DOHH2 (cell line): Measurements from ENCODE around the gene LKAAEAR1.

Experiments
- CTCF ChIP-seq: fragments of 200-600 bp; sonication (generic); IDR thresholded peaks from one replicate; pipeline ENCODE4 v1.5.1; 2014; ENCODE audit warnings: antibody characterized with exemption, mild to moderate bottlenecking, low read depth, low read length; ENCODE audit not compliant: poor library complexity, severe bottlenecking
- EZH2phosphoT487 ChIP-seq: fragments of 200-600 bp; sonication (generic); IDR thresholded peaks from 2 replicates; pipeline ENCODE4 v1.6.1; 2017; ENCODE audit warnings: borderline replicate concordance, mild to moderate bottlenecking, antibody characterized with exemption, low read length, moderate library complexity, mixed read lengths

GRCh38 chr20:64119301-64119680 lies 35.1 kb upstream of the LKAAEAR1 start:
- TF ChIP-seq CTCF (no peak), EZH2phosphoT487 (no peak)
